Parathyroid adenoma (tissue), 2 donors: Measurements from ENCODE around the gene TK1.
"Not testable (repeated sequence)": the region's sequence is repeated elsewhere in the genome, so short reads cannot be mapped to it uniquely, and the experiment has no call there.

Experiments used
- H2AFZ ChIP-seq: fragments of 300-600 bp; sonication (generic); one replicate; pipeline ENCODE4 v1.7.0; 2017; ENCODE audit warnings: antibody characterized with exemption, mild to moderate bottlenecking
- H3K27ac ChIP-seq: fragments of 300-600 bp; sonication (generic); one replicate; pipeline ENCODE4 v1.7.0; 2017
- H3K27me3 ChIP-seq: fragments of 300-600 bp; sonication (generic); one replicate; pipeline ENCODE4 v1.7.0; 2017; ENCODE audit warnings: low read length; ENCODE audit not compliant: control insufficient read depth, insufficient read depth
- H3K36me3 ChIP-seq: fragments of 300-600 bp; sonication (generic); one replicate; pipeline ENCODE4 v1.7.0; 2017; ENCODE audit warnings: low read length; ENCODE audit not compliant: control insufficient read depth, insufficient read depth
- H3K4me1 ChIP-seq: fragments of 300-600 bp; sonication (generic); one replicate; pipeline ENCODE4 v1.7.0; 2017; ENCODE audit warnings: control low read depth
- H3K4me2 ChIP-seq: fragments of 300-600 bp; sonication (generic); one replicate; pipeline ENCODE4 v1.7.0; 2017; ENCODE audit warnings: low read length
- H3K4me3 ChIP-seq: fragments of 300-600 bp; sonication (generic); one replicate; pipeline ENCODE4 v1.7.0; 2017; ENCODE audit warnings: low read depth, low read length
- H3K79me2 ChIP-seq: fragments of 300-600 bp; sonication (generic); one replicate; pipeline ENCODE4 v1.7.0; 2017; ENCODE audit warnings: control low read depth
- H3K9ac ChIP-seq: fragments of 300-600 bp; sonication (generic); one replicate; pipeline ENCODE4 v1.7.0; 2017; ENCODE audit warnings: mild to moderate bottlenecking
- H3K9me3 ChIP-seq: fragments of 300-600 bp; sonication (generic); one replicate; pipeline ENCODE4 v1.7.0; 2017; ENCODE audit warnings: low read length; ENCODE audit not compliant: control insufficient read depth
- CTCF ChIP-seq: fragments of 300-600 bp; sonication (generic); IDR thresholded peaks from one replicate; pipeline ENCODE4 v1.7.0; 2017; ENCODE audit warnings: antibody characterized with exemption, mild to moderate bottlenecking
- donor health status: primary hyperparathyroidism.

TK1 gene

DNA sequence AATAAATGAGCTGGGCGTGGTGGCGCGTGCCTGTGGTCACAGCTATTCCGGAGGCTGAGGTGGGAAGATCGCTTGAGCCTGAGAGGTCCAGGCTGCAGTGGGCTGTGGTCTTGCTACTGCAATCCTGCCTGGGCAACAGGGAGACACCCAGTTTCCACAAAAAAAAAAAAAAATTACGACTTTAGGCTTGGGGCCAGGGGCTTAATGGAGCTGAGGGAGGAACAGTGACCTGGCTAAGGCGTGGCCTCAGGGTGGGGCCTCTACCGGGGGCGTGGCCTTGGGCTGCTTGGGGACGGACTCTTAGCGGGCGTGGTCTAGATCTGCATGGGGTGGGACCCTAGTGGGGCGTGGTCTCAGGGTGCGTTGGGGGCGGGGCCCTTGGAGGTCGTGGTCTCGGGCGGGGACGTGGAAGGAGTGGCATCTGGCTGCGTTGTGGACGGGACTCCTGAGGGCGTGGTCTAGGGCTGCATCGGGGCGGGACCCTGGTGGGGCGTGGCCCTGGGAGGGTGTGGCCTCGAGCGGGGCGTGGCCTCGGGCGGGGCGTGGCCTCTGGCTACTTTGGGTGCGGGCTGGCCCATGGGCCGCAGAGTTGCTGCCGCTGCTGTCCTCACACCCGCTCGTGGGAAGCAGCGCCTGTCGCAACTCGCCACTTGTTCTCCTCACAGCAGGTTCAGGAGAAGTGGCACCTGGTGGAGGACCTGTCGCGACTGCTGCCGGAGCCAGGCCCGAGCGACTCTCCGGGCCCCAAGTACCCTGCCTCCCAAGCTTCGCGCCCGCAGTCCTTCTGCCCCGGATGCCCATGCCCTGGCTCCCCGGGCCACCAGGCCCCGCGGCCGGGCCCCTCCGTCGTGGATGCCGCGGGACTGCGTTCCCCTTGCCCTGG is 46.4 kb downstream of the TK1 start:
- Histone ChIP-seq H3K4me1 (no peaks in the 10 kb centered on the region), H3K4me2 (no peak overlapping the region), H3K27me3 (no peaks in the 10 kb centered on the region), H3K4me3 (no peak overlapping the region), H3K27ac (no peak overlapping the region), H2AFZ (no peak overlapping the region), H3K9me3 (no peaks in the 10 kb centered on the region), H3K9ac (no peak overlapping the region), H3K79me2 (no peaks in the 10 kb centered on the region), H3K36me3 (no peaks in the 10 kb centered on the region)
- TF ChIP-seq CTCF: no peak

DNA sequence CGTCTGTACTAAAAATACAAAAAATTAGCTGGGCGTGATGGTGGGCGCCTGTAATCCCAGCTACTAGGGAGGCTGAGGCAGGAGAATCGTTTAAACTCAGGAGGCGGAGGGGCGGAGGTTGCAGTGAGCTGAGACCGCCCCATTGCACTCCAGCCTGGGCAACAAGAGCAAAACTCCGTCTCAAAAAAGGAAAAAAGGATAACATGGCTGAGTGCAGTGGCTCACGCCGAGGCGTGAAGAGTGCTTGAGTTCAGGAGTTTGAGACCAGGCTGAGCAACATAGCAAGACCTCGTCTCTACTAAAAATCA is 47.0 kb downstream of the TK1 start:
- not testable (repeated sequence) for H3K4me2 ChIP-seq, H3K79me2 ChIP-seq, H2AFZ ChIP-seq, H3K9ac ChIP-seq, H3K4me1 ChIP-seq, H3K4me3 ChIP-seq, H3K36me3 ChIP-seq, H3K27ac ChIP-seq, H3K9me3 ChIP-seq, H3K27me3 ChIP-seq

DNA sequence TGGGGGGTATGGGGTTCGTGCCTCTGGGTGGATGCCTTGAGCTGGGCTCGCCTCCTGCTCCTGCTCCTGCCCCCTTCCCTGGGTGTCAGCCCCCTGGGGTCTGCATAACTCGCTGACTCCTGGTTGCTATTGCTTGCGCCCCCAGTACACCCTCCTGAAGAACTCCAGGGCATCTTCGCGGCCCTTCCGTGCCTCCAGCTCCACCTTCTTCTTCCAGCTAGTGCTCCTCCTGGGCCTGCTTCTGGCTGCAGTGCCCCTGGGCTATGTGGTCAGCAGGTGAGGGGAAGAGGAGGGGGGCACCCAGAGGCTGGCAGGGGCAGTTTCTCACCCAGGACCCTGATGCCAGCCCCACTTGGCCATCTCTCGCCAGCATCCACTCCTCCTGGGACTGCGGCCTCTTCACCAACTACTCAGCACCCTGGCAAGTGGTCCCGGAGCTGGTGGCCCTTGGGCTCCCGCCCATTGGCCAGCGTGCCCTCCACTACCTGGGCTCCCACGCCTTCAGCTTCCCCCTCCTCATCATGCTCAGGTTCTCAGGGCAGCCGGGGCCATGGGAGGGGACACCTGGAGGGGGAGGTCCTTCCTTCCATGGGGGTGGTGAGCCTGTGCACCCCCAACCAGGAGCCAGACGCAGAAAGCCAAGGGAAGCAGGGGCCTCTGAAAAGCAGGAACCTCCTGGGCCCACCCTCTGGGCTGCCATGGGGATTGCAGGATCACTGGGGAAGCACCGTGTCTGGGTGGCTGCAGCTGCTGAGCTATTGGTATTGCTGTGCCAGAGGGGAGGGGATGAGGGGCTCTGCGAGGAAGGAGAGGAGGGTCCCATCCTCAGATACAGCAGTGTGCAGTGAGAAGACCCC is 48.4 kb downstream of the TK1 start:
- Histone ChIP-seq H3K36me3 (no peaks in the 10 kb centered on the region), H3K27me3 (no peaks in the 10 kb centered on the region), H3K4me2 (no peak overlapping the region), H3K4me3 (no peak overlapping the region), H2AFZ (no peak overlapping the region), H3K9ac (no peak overlapping the region), H3K4me1 (no peaks in the 10 kb centered on the region), H3K9me3 (no peaks in the 10 kb centered on the region), H3K27ac (no peak overlapping the region), H3K79me2 (no peaks in the 10 kb centered on the region)
- TF ChIP-seq CTCF: no peak

- no peak overlapping the region for H3K4me3 ChIP-seq
- H3K4me2 ChIP-seq: no peak overlapping the region
- H3K27ac ChIP-seq: no peak overlapping the region
- no peaks in the 10 kb centered on the region for H3K79me2 ChIP-seq
- no peak overlapping the region for H3K9ac ChIP-seq
- TF ChIP-seq CTCF: no peak
- no peaks in the 10 kb centered on the region for H3K9me3 ChIP-seq
- no peaks in the 10 kb centered on the region for H3K27me3 ChIP-seq
- no peak overlapping the region for H2AFZ ChIP-seq
- no peaks in the 10 kb centered on the region for H3K36me3 ChIP-seq
- no peaks in the 10 kb centered on the region for H3K4me1 ChIP-seq
Observed at GRCh38 chr17:78137392-78138203, 49.3 kb downstream of the TK1 start.
